Heart right ventricle (tissue), 12 donors: ENCODE data around the gene DHX34. TPM values are rescaled to one million over a fixed set of nuclear protein-coding genes. Genes with fewer than 3 reads are reported as not detected.

Source experiments
- polyA plus RNA-seq, 2 donors: library from polyadenylated mRNA; stranded (reverse); fragments of 200-250 nt; gene quantifications; one replicate each; pipeline ENCODE4 v1.2.3, GENCODE V29; 2013
- total RNA-seq, 10 donors: library from RNA; stranded (reverse); fragmentation: NEBNext Ultra II Directional in 3 of 10; extraction: Animal tissue kit (Norgen Biotek cat#: 25700) in 3 of 10; gene quantifications; one replicate each; pipeline versions ENCODE4 v1.2.1 to v1.2.4, GENCODE V29; 2021 to 2023
- donor health status: ischemic (EF 13 %, LVEDD 7.1; RV severe dilation, severe dysfunction).
- donor health status: healthy with polysubstance abuse.
- donor health status: DM: no; HTN: yes; CAD: no.
- donor health status: DM: no; HTN: no; CAD: no.
- donor health status: ischemic (EF 25% LVEDD 6.9; RV normal size, moderate dysfunction).
- donor health status: ischemic (EF 25% LVEDD 5.7; RV mildly dilated, moderate dysfunction).
- donor health status: healthy.
- donor health status: nonischemic (EF 11% LVEDD 7.7; RV severe dilation, severe dysfunction).
- donor health status: DM: yes; HTN: yes; CAD: no.
- donor health status: PGD.
- donor health status: ischemic (EF 29% LVEDD 5.4; RV normal size, mild dysfunction).
- donor health status: nonischemic (EF 23%, LVEDD 6.1; RV moderate dilation, normal function).

Gene DHX34
- total and polyA plus RNA-seq, 12 donors: 4.4 to 11.7 (median 5.9) TPM

Other genes with a start within 250 kb of the DHX34 start
- gene ZC3H4, start 235.5 kb upstream of the DHX34 start, total RNA-seq: 10 to 100 TPM; 19.5 to 32.8 (median 26.1) TPM
- 10 to 100 TPM in 1 of 2 donors, 1 to 10 TPM in 1; 4.5 to 13.8 TPM for gene ZC3H4, start 235.5 kb upstream of the DHX34 start, polyA plus RNA-seq
- gene SAE1, start 218.5 kb upstream of the DHX34 start, total RNA-seq: 10 to 100 TPM; 32.5 to 53.3 (median 45.5) TPM
- 10 to 100 TPM; 11.9 to 60.2 TPM for gene SAE1, start 218.5 kb upstream of the DHX34 start, polyA plus RNA-seq
- 1 to 10 TPM; 2.4 to 5.5 (median 3.5) TPM for gene BBC3, start 118.1 kb upstream of the DHX34 start, total RNA-seq
- 1 to 10 TPM; 4.1 to 6.0 TPM for gene BBC3, start 118.1 kb upstream of the DHX34 start, polyA plus RNA-seq
- gene CCDC9, start 92.8 kb upstream of the DHX34 start, total RNA-seq: 10 to 100 TPM; 14.2 to 28.7 (median 17.4) TPM
- 10 to 100 TPM; 15.8 to 31.1 TPM for gene CCDC9, start 92.8 kb upstream of the DHX34 start, polyA plus RNA-seq
- 10 to 100 TPM in 8 of 10 donors, 1 to 10 TPM in 2; 9.2 to 14.2 (median 11.6) TPM for gene INAFM1, start 74.4 kb upstream of the DHX34 start, total RNA-seq
- gene INAFM1, start 74.4 kb upstream of the DHX34 start, polyA plus RNA-seq: 10 to 100 TPM; 13.7 to 16.4 TPM
- 10 to 100 TPM in 3 of 10 donors, 1 to 10 TPM in 7; 4.5 to 18.6 (median 6.9) TPM for gene C5AR1, start 39.5 kb upstream of the DHX34 start, total RNA-seq
- 1 to 10 TPM; 1.7 to 5.4 TPM for gene C5AR1, start 39.5 kb upstream of the DHX34 start, polyA plus RNA-seq
- 1 to 10 TPM in 3 of 10 donors, under 1 TPM in 7; 0.28 to 2.3 (median 0.59) TPM for gene C5AR2, start 17.1 kb upstream of the DHX34 start, total RNA-seq
- under 1 TPM; 0.22 to 0.51 TPM for gene C5AR2, start 17.1 kb upstream of the DHX34 start, polyA plus RNA-seq
- gene MEIS3, start 70.2 kb downstream of the DHX34 start, total RNA-seq: 1 to 10 TPM in 8 of 10 donors, under 1 TPM in 2; 0.71 to 5.9 (median 1.9) TPM
- 1 to 10 TPM; 6.7 to 7.2 TPM for gene MEIS3, start 70.2 kb downstream of the DHX34 start, polyA plus RNA-seq
- under 1 TPM in 7 of 10 donors, not detected in 3; 0.11 to 0.64 (median 0.15) TPM for gene SLC8A2, start 122.6 kb downstream of the DHX34 start, total RNA-seq
- under 1 TPM; 0.03 to 0.22 TPM for gene SLC8A2, start 122.6 kb downstream of the DHX34 start, polyA plus RNA-seq
- gene KPTN, start 134.9 kb downstream of the DHX34 start, total RNA-seq: 10 to 100 TPM in 3 of 10 donors, 1 to 10 TPM in 7; 4.0 to 11.8 (median 8.1) TPM
- gene KPTN, start 134.9 kb downstream of the DHX34 start, polyA plus RNA-seq: 10 to 100 TPM; 11.1 to 35.6 TPM
- gene NAPA, start 165.7 kb downstream of the DHX34 start, total RNA-seq: 100 to 1,000 TPM; 115 to 183 (median 121) TPM
- gene NAPA, start 165.7 kb downstream of the DHX34 start, polyA plus RNA-seq: 100 to 1,000 TPM; 133 to 135 TPM
- 1 to 10 TPM in 7 of 10 donors, under 1 TPM in 3; 0.56 to 3.7 (median 1.8) TPM for gene ZNF541, start 223.8 kb downstream of the DHX34 start, total RNA-seq
- under 1 TPM; 0.23 to 0.88 TPM for gene ZNF541, start 223.8 kb downstream of the DHX34 start, polyA plus RNA-seq